GM12873 (cell line): Measurements from ENCODE around the gene HSD17B12.

Experiments used
- CTCF ChIP-seq: IDR thresholded peaks from 2 replicates; pipeline ENCODE4 v1.5.1; 2012; ENCODE audit warnings: low read depth, mild to moderate bottlenecking, moderate library complexity, low read length, control low read depth; ENCODE audit not compliant: insufficient read depth; ENCODE audit errors: missing control alignments

Gene HSD17B12

DNA sequence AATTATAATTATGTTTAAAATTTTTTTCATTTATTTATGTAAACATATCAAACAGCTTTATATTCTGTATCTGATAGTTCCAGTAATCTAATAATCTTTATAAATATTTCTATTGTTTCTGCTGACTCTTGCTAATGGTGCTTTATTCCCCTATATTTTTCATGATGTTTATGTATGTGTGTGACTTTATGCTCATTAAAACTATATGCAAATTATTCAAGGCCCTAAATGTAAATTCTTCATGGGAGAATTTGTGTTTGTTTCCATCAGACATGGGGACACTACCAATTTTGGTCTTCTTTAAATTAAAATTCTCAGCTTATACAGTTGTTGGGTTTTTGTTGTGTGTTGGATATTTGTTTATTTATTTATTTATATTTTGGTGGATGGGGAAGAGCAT is 186.4 kb downstream of the HSD17B12 start:
- TF ChIP-seq CTCF, result no peak

DNA sequence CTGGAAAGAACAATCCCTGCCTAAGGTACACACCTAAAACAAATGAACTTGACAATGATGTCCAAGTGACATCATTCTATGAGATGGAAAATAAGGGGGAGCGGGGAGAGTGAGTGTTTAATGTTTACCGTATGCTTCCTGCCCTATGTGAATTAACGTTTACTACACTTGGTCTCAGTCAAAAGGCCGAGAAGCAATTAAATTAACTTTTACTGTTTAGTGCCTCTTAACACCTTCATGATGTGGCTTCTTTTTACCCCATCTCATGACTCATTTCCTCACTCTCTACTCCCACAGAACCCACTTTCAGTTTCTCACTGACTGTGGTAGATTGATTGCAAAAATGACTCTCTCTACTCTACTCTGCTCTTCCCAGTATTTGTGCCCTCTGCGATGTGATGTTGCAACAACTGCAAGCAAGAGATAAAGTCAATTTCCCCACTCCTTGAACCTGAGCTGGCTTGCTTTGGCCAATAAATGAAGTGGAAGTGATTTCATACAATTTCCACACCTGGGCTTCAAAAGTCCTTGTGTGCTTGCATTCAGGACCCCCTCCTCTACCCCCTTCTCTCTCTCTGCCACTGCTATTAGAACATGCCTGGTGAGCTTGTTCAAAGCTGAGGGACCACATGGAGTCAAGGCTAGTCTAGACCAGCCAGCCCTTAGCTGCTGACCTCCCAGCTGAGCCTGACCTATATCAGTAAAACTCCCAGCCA is 188.5 kb downstream of the HSD17B12 start:
- TF ChIP-seq CTCF, result no peak

GRCh38 chr11:43871051-43871450 is 190.5 kb downstream of the HSD17B12 start:
- no peak for TF ChIP-seq CTCF

- no peak for TF ChIP-seq CTCF
Measured at GRCh38 chr11:43872995-43873394, 192.5 kb downstream of the HSD17B12 start.

DNA sequence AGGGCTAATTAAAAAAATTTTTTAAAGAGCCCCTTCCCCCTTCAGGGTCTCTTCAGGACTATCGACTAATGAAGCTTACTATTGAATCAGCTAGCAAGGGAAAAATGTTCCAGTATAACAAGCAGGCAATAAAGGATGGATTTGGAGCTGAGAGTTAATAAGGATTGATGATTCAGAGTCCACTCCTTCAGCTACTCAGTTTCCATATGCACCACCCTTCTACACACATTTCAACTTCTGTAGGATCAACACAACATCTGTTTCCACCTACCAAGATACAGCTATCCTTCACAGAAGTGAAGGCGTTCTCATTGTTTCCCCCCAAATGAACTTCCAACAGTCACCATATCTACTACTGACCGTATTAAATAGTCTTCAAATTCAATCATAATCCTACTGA is 193.5 kb downstream of the HSD17B12 start:
- no peak for TF ChIP-seq CTCF

DNA sequence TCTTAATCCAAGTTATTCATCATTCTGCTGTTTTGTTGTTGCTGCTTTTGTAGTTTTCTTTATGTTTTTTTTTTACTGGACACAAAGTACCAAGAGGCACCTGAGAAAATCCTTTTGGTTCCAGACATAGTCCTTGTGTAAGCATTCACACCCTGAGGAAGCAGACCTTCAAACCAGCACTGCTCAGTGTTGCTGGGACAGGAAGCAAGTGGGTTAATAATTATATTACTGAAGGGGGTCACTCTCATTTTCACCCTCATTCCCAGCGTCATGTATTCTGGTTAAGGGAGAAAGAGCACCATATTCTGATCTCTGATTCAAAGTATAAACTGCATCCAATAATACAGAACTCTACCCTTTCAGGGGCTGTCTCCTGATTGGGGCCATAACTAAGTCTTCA is 194.2 kb downstream of the HSD17B12 start:
- TF ChIP-seq CTCF, result no peak

GRCh38 chr11:43879789-43880639 is 199.5 kb downstream of the HSD17B12 start:
- no peak for TF ChIP-seq CTCF
